ENCODE measurements around the gene ADCYAP1R1.
"Not testable (repeated sequence)": the region's sequence is repeated elsewhere in the genome, so short reads cannot be mapped to it uniquely, and the experiment has no call there.

Gene ADCYAP1R1

GRCh38 chr7:31137234-31137633, 85.1 kb downstream of the ADCYAP1R1 start:
- DNase-seq (ENCODE audit: low spot score), result no peak

DNA sequence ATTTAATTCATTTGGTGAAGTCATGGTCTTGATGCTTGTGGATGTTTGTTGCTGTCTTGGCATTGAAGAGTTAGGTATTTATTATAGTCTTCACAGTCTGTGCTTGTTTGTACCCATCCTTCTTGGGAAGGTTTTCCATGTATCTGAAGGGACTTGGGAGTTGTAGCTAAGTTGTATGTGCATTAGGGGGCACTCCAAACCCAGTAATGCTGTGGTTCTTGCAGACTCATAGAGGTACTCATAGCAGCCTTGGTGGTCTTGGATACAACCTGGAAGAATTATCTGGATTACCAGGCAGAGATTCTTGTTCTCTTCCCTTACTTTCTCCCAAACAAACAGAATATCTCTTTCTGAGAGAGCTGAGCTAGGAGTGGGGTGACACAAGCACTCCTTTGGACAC, 93.2 kb downstream of the ADCYAP1R1 start:
- no peak for DNase-seq (ENCODE audit: low spot score)

DNA sequence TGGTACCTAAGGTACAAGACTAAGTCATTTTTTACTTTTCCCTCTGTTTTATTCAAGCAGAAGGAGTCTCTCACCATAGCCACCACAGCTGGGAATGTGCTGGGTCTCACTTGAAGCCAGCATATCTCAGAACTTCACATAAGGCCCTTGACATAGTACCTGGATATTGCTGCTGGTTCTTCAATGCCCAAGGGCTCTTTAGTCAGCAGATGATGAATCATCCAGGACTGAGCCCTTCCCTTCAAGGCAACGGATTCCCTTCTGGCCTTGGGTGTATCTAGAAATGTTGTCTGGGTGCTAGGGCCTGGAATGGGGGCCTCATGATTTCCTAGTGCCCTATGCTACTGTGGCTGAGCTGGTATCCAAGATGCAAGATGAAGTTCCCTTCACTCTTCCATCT, 93.9 kb downstream of the ADCYAP1R1 start:
- no peak for DNase-seq (ENCODE audit: low spot score)

GRCh38 chr7:31146538-31146937, 94.4 kb downstream of the ADCYAP1R1 start:
- no peak for DNase-seq (ENCODE audit: low spot score)

GRCh38 chr7:31151849-31152248, 99.7 kb downstream of the ADCYAP1R1 start:
- DNase-seq (ENCODE audit: low spot score), result no peak

GRCh38 chr7:31153318-31153717, 101.2 kb downstream of the ADCYAP1R1 start:
- not testable (repeated sequence) for DNase-seq (ENCODE audit: low spot score)

GRCh38 chr7:31160941-31161340, 108.8 kb downstream of the ADCYAP1R1 start:
- no peak for DNase-seq (ENCODE audit: low spot score)
